ENCODE data around the gene MAML3. TPM values are rescaled to one million over a fixed set of nuclear protein-coding genes. Genes with fewer than 3 reads are reported as not detected.

MAML3 gene
- polyA plus RNA-seq, 12 donors = 3.9 to 17.0 (median 4.6) TPM; not detected in 1

GRCh38 chr4:139841464-139842195, 312.4 kb downstream of the MAML3 start:
- DNase-seq = no peak

- no peak for DNase-seq
Measured at GRCh38 chr4:139840773-139841172, 313.2 kb downstream of the MAML3 start.

- DNase-seq = no peak
Measured at GRCh38 chr4:139839403-139840031, 314.5 kb downstream of the MAML3 start.

- no peak for DNase-seq
Measured at GRCh38 chr4:139838811-139839210, 315.2 kb downstream of the MAML3 start.

GRCh38 chr4:139834981-139835391, 319.0 kb downstream of the MAML3 start:
- DNase-seq = no peak

- DNase-seq = no peak
Measured at GRCh38 chr4:139834226-139834662, 319.7 kb downstream of the MAML3 start.

- DNase-seq = no peak
Measured at GRCh38 chr4:139833151-139833910, 320.7 kb downstream of the MAML3 start.

GRCh38 chr4:139828966-139829664, 324.9 kb downstream of the MAML3 start:
- DNase-seq = no peak

GRCh38 chr4:139826426-139826825, 327.6 kb downstream of the MAML3 start:
- DNase-seq = no peak

GRCh38 chr4:139825523-139826014, 328.4 kb downstream of the MAML3 start:
- no peak for DNase-seq

- DNase-seq = no peak
Measured at GRCh38 chr4:139824882-139825522, 329.0 kb downstream of the MAML3 start.

- no peak for DNase-seq
Measured at GRCh38 chr4:139823746-139824145, 330.2 kb downstream of the MAML3 start.

- no peak for DNase-seq
Measured at GRCh38 chr4:139823345-139823744, 330.6 kb downstream of the MAML3 start.

GRCh38 chr4:139822391-139822790, 331.6 kb downstream of the MAML3 start:
- DNase-seq = no peak

GRCh38 chr4:139819082-139819481, 334.9 kb downstream of the MAML3 start:
- DNase-seq = no peak

GRCh38 chr4:139817657-139818452, 336.1 kb downstream of the MAML3 start:
- DNase-seq = no peak

- no peak for DNase-seq
Measured at GRCh38 chr4:139816856-139817255, 337.1 kb downstream of the MAML3 start.

GRCh38 chr4:139815778-139816601, 338.0 kb downstream of the MAML3 start:
- peak; percentile 42 for DNase-seq

- DNase-seq = no peak
Measured at GRCh38 chr4:139814323-139815015, 339.5 kb downstream of the MAML3 start.

All from muscle of arm (tissue), 12 donors.